A673 (cell line): ENCODE measurements around the gene UTP15.

ENCODE experiments used
- EZH2 ChIP-seq: fragments of 200-600 bp; sonication (generic); IDR thresholded peaks from 2 replicates; pipeline ENCODE4 v1.6.1; 2017; ENCODE audit warnings: borderline replicate concordance, low read depth, mild to moderate bottlenecking, mixed read lengths, antibody characterized with exemption, low read length; ENCODE audit not compliant: poor library complexity, severe bottlenecking
- TF ChIP-seq, protein P1 (sequence below): fragments of 300-800, 200-600 bp; sonication (generic); conservative IDR thresholded peaks from 2 replicates; pipeline ENCODE4 v1.5.1; 2017; ENCODE audit warnings: low read depth, mild to moderate bottlenecking, antibody characterized with exemption, low read length, moderate library complexity, mixed read lengths

DNA sequence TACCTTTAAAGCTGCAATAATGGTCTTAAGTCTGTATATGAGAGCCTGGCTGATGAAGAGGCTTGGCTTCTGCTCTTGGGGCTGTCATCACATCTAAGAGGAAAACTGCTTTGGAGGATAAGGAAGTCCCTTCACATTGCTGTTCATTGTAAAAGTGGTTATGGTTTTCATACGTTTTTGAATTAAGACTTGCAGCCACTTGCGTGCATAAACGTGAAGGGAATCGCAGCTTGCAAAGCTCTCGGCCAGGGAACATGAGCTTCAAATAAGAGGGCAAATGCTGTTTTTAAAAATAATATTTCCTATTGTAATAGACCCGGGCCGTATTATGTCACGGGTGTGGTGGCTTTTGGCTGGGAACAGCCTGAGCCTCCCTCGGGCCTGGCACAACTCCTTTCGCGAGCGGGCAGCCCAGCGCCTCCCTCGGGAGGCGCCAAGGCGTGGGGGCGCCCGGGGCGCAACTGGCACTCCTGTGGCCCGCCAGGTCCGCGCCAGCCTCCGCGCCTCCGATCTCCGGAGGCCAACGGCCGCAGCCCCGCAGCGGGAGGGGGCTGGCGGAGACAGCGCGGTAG lies 59.9 kb downstream of the UTP15 start:
- TF ChIP-seq, protein P1, sequence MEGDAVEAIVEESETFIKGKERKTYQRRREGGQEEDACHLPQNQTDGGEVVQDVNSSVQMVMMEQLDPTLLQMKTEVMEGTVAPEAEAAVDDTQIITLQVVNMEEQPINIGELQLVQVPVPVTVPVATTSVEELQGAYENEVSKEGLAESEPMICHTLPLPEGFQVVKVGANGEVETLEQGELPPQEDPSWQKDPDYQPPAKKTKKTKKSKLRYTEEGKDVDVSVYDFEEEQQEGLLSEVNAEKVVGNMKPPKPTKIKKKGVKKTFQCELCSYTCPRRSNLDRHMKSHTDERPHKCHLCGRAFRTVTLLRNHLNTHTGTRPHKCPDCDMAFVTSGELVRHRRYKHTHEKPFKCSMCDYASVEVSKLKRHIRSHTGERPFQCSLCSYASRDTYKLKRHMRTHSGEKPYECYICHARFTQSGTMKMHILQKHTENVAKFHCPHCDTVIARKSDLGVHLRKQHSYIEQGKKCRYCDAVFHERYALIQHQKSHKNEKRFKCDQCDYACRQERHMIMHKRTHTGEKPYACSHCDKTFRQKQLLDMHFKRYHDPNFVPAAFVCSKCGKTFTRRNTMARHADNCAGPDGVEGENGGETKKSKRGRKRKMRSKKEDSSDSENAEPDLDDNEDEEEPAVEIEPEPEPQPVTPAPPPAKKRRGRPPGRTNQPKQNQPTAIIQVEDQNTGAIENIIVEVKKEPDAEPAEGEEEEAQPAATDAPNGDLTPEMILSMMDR, result no peak
- TF ChIP-seq EZH2, result no peak
